Esophagus squamous epithelium (tissue), 4 donors: ENCODE results near the gene ELF2.
A peak's percentile ranks its signal among the peaks of the same experiment; 100 is the strongest.

ENCODE experiments used
- CTCF ChIP-seq, 6 experiments: fragments of 450-650 bp in 4 of 6; fragments of 200-600 bp in 2 of 6; sonication (generic) in 2 of 6; IDR thresholded peaks; one replicate each; pipeline ENCODE4 v1.5.1; 2016 to 2019; ENCODE audit warnings: antibody characterized with exemption in 6 of 6, mild to moderate bottlenecking in 4 of 6, moderate library complexity in 4 of 6
- POLR2A ChIP-seq, 4 donors: fragments of 450-650 bp; IDR thresholded peaks; one replicate each; pipeline ENCODE4 v1.6.1; 2017; ENCODE audit warnings: antibody characterized with exemption in 4 of 4, mild to moderate bottlenecking in 4 of 4, moderate library complexity in 3 of 4

DNA sequence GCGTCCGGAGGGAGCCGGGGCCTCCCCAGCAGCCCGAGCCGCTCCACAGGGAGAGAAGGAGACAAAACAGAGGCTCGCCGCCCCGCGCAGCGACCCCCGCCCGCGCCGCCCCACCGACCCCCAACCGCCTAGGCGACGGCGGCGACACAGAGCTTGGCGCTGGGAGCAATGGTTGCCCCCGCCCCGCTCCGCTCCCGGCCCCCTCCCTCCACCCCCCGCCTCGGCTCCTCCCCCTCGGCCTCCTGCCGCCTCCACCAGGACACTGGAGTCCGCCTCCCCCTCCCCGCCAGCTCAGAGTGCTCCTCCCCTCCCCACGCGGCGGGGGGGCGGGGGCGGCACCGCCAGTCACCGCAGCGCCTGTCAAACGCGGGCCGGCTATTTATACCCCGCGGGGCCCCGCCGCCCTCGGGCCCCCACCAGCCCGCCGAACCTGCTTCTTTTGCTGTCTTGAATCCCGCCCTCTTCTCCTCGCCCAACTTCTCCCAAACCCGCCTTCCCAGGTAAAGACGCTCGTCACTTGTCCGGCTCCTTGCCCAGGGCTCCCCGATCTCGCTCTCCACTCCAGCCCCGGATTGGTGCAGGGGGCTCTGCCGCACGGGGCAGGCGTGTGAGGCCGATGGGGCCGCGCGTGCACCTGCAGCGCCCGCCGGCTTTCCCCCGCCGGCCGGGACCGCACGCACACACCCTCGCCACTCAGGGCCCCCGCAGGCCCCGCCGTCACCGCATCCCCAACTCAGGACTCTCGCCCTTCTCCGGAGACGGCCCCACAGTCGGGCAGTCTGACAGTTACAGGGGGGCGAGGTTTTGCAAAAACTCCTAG, at the start of gene ELF2:
- TF ChIP-seq CTCF (IDR thresholded peaks at IDR 0.05) (no peak), POLR2A (IDR thresholded peaks at IDR 0.05) (peak in 2 of 4 donors; percentile 16 to 26)
